Lung (tissue), 12 donors: Measurements from ENCODE around the gene POLN. TPM values are rescaled to one million over a fixed set of nuclear protein-coding genes. Genes with fewer than 3 reads are reported as not detected.

ENCODE experiments used
- ATAC-seq: fragments of 200-7000 bp; cut with Tn5 transposase; one replicate; pipeline ENCODE4 v1.9.1; 2020; ENCODE audit warnings: moderate number of reproducible peaks; ENCODE audit not compliant: insufficient read depth, low FRiP score
- DNase-seq, 3 donors: peaks; one replicate each; pipeline ENCODE4 v3.0.0-alpha.2; 2013 to 2017
- H3K27ac ChIP-seq, 2 donors: one replicate each; pipeline ENCODE4 v1.5.1; 2013; ENCODE audit warnings: mild to moderate bottlenecking in 2 of 2, moderate library complexity in 2 of 2, control low read depth in 1 of 2, inconsistent platforms in 1 of 2, low read depth in 1 of 2, low read length in 1 of 2
- H3K27me3 ChIP-seq, 3 donors: one replicate each; pipeline ENCODE4 v1.5.1; 2013; ENCODE audit warnings: low read length in 2 of 3; ENCODE audit not compliant: control insufficient read depth in 3 of 3, insufficient read depth in 3 of 3
- H3K36me3 ChIP-seq, 4 donors: one replicate each; pipeline ENCODE4 v1.5.1; 2013; ENCODE audit warnings: low read length in 4 of 4, mild to moderate bottlenecking in 1 of 4, moderate library complexity in 1 of 4; ENCODE audit not compliant: control insufficient read depth in 4 of 4, insufficient read depth in 4 of 4
- H3K4me1 ChIP-seq, 5 donors: one replicate each; pipeline ENCODE4 v1.5.1; 2013; ENCODE audit warnings: low read length in 5 of 5, mild to moderate bottlenecking in 2 of 5, moderate library complexity in 1 of 5; ENCODE audit not compliant: control insufficient read depth in 5 of 5, insufficient read depth in 5 of 5
- H3K4me3 ChIP-seq: one replicate; pipeline ENCODE4 v1.5.1; 2013; ENCODE audit warnings: mild to moderate bottlenecking, control low read depth, moderate library complexity
- H3K9ac ChIP-seq, 2 donors: one replicate each; pipeline ENCODE4 v1.5.1; 2013; ENCODE audit warnings: low read length in 2 of 2, control low read depth in 1 of 2; ENCODE audit not compliant: insufficient read depth in 1 of 2
- H3K9me3 ChIP-seq, 4 donors: one replicate each; pipeline ENCODE4 v1.5.1; 2013; ENCODE audit warnings: low read length in 3 of 4, mild to moderate bottlenecking in 1 of 4, moderate library complexity in 1 of 4; ENCODE audit not compliant: control insufficient read depth in 4 of 4, insufficient read depth in 3 of 4
- CTCF ChIP-seq: IDR thresholded peaks from 2 replicates; pipeline ENCODE4 v1.5.1; 2012; ENCODE audit warnings: mild to moderate bottlenecking; ENCODE audit errors: control extremely low read depth, extremely low read depth
- WGBS, 2 donors: extraction: QIAGEN DNeasy Blood & Tissue Kit; methylation state at CpG; one replicate each; pipeline ENCODE4 v1.1.7; 2013; 5-methylcytosine and 5-hydroxymethylcytosine counted together
- polyA plus RNA-seq, 2 donors: library from polyadenylated mRNA; stranded (reverse); fragments of 200-250 nt; gene quantifications; one replicate each; pipeline ENCODE4 v1.2.1, GENCODE V29; 2013
- total RNA-seq, 2 donors: library from RNA; depleted of rRNA in 1 of 2; stranded (reverse); fragments of >200 nt in 1 of 2; gene quantifications; one replicate each; pipeline ENCODE4 v1.2.1, GENCODE V29; 2014 to 2021
- donor health status: control.
- donor health status: control.
- donor health status: Bipolar disorder and iron deficiency.
- donor health status: healthy.
- donor health status: DM: yes; HTN: yes; CAD: no.

The POLN gene
- total and polyA plus RNA-seq, 4 donors, result 0.68 to 3.7 (median 2.2) TPM

DNA sequence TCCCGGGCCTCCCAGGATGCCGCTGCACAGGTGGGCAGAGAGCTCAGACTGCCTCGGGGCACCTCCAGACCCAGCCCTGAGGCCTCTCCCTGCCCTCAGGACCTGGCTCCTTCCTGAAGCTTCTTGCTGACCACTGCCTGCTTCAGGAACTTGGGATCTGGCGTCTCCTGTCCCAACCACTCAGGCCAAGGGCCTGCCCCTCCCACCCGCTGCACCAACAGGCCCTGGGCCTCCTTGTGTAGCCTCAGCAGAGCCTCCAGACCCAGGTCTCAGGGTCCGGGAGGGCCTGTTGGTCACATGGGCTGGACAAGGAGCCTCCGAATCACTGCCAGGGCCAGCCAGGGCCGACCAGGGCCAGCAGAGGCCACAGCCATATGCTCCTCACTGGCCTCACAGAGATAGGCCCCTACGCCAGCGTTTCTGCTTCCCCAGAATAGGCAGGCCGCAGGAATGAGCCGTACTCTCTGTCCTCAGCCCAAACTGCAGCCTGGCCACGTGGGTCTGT lies 17.2 kb upstream of the POLN start:
- DNase-seq (no peak), ATAC-seq (no peak)
- Histone ChIP-seq H3K9me3 (no peaks in the 10 kb centered on the region), H3K4me3 (no peak overlapping the region), H3K4me1 (peaks cover 8 to 51% (median 24%) of the 10 kb centered on the region in 5 donors), H3K36me3 (peaks cover 0 to 37% (median 16%) of the 10 kb centered on the region in 4 donors), H3K9ac (no peak overlapping the region), H3K27me3 (no peaks in the 10 kb centered on the region), H3K27ac (peak overlapping the region in 1 of 2 donors; percentile 91)
- 75 to 81% methylated on average over 13 of the region's 13 CpGs for WGBS, 2 donors
- TF ChIP-seq CTCF, result no peak

DNA sequence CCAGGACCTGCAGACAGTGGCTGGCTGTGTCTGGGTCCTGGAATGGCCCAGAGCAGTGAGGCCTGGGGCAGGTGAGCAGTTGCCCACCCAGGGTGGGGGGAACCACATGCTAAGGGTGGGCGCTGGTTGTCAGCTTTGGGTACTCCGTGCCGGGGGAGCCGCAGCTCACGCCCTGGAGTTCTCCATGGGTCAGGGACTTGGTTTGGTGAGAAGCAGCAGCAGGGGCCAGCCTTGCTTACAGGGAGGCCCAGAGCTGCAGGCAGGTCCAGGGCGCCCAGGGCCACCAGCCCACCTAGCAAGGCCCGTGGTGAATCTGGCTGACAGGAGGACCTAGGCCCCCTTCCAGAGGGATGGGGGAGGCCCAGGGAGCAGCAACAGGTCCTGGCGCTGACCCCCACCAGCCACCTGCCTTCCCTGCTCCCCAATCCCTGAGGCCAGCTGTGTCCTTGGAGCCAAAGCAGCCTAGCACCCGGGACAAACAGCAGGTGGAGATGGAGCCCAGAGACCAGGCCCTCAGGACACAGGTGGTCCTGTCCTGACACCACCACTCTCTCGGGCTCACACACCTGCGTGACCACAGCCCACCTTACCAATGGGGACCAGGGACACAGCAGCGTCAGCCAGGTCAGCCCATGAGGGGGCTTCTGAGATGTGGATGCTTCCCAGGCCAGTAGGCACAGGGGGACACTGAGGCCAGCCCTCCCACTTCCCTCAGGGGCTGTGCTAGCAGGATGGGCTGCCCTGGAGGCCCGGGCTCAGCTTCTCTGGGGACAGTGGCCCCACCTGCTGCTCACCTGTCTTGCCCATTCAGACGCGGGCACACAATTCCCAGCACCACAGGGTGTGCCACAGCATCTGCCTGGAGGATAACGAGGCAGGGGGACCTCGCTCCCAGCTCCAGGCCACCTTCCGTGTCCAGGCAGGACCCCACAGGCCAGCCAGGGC lies 16.4 kb upstream of the POLN start:
- no peak overlapping the region for H3K4me3 ChIP-seq
- no peaks in the 10 kb centered on the region for H3K27me3 ChIP-seq
- DNase-seq, result peak in 1 of 3 donors; percentile 8
- no peaks in the 10 kb centered on the region for H3K9me3 ChIP-seq
- H3K27ac ChIP-seq, result peak overlapping the region in 1 of 2 donors; percentile 91
- WGBS, 2 donors, result 88 to 90% methylated on average over 18 of the region's 18 CpGs
- H3K36me3 ChIP-seq, result peaks cover 5 to 41% (median 21%) of the 10 kb centered on the region in 4 donors
- H3K9ac ChIP-seq, result no peak overlapping the region
- no peak for ATAC-seq
- no peak for TF ChIP-seq CTCF
- H3K4me1 ChIP-seq, result peaks cover 7 to 44% (median 24%) of the 10 kb centered on the region in 5 donors

- no peak for DNase-seq
- Histone ChIP-seq H3K36me3 (peaks cover 5 to 48% (median 26%) of the 10 kb centered on the region in 4 donors), H3K9ac (no peak overlapping the region), H3K9me3 (no peaks in the 10 kb centered on the region), H3K27me3 (no peaks in the 10 kb centered on the region), H3K4me3 (no peak overlapping the region), H3K27ac (peak overlapping the region; percentile 80 to 91), H3K4me1 (peaks cover 5 to 42% (median 24%) of the 10 kb centered on the region in 5 donors)
- ATAC-seq, result no peak
- TF ChIP-seq CTCF, result no peak
- WGBS, 2 donors, result 76 to 87% methylated on average over 14 of the region's 14 CpGs
Observed at GRCh38 chr4:2257361-2258081, 15.6 kb upstream of the POLN start.
